ENCODE measurements around the gene KCNQ2.

The KCNQ2 gene

DNA sequence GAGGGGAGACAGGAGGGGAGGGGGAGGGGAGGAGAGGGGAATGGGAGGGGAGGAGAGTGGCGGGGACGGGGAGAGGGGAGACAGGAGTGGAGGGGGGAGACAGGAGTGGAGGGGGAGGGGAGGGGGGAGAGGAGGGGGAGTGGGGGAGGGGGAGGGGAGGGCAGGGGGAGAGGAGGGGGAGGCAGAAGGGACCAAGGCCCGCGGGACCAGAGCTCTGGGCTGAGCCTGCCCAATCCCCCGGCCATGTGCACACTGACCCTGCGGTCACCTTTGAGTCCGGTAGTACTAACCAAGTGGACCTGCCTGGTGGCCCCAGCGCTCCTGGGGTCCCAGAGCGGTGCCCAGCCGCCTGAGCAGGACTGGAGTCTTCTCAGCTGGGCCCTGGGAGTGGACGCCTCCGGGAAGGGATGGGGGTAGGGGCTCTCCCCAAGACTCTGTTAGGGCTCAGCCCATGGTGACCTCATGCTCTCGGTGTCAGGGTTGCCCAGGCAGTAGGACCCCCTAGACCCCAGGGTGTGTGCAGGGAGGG is 471 bp upstream of the KCNQ2 start:
- H3K9me2 ChIP-seq (replicated peaks; ENCODE audit: insufficient read depth, low read length) = no peaks in the 10 kb centered on the region
- no peaks in the 10 kb centered on the region for H3K36me3 ChIP-seq (ENCODE audit: low read length)
- no peak overlapping the region for H2AFZ ChIP-seq (ENCODE audit: low read depth, low read length, severe bottlenecking)
- no peaks in the 10 kb centered on the region for H3K9me3 ChIP-seq (ENCODE audit: insufficient read depth, low read length)
- H3K27me3 ChIP-seq (ENCODE audit: low read length) = no peaks in the 10 kb centered on the region
- H3K27ac ChIP-seq (ENCODE audit: low read depth, low read length) = no peak overlapping the region
- no peak overlapping the region for H3K4me3 ChIP-seq (ENCODE audit: insufficient read depth, low read length, poor library complexity, severe bottlenecking)
- no peaks in the 10 kb centered on the region for H3F3A ChIP-seq (ENCODE audit: insufficient read depth)
- TF ChIP-seq, protein P1, sequence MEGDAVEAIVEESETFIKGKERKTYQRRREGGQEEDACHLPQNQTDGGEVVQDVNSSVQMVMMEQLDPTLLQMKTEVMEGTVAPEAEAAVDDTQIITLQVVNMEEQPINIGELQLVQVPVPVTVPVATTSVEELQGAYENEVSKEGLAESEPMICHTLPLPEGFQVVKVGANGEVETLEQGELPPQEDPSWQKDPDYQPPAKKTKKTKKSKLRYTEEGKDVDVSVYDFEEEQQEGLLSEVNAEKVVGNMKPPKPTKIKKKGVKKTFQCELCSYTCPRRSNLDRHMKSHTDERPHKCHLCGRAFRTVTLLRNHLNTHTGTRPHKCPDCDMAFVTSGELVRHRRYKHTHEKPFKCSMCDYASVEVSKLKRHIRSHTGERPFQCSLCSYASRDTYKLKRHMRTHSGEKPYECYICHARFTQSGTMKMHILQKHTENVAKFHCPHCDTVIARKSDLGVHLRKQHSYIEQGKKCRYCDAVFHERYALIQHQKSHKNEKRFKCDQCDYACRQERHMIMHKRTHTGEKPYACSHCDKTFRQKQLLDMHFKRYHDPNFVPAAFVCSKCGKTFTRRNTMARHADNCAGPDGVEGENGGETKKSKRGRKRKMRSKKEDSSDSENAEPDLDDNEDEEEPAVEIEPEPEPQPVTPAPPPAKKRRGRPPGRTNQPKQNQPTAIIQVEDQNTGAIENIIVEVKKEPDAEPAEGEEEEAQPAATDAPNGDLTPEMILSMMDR (IDR thresholded peaks at IDR 0.05; ENCODE audit: insufficient read depth, low read length, poor library complexity, severe bottlenecking) = no peak
- no peak for TF ChIP-seq EZH2phosphoT487 (conservative IDR thresholded peaks at IDR 0.05; ENCODE audit: low read length)
- H4K20me1 ChIP-seq (ENCODE audit: low read depth, low read length) = no peaks in the 10 kb centered on the region
- H3K4me2 ChIP-seq (ENCODE audit: low read depth, low read length, poor library complexity, severe bottlenecking) = no peak overlapping the region
- H3K9ac ChIP-seq (ENCODE audit: low read length) = no peak overlapping the region
- no peaks in the 10 kb centered on the region for H3K79me2 ChIP-seq (ENCODE audit: insufficient read depth, low read length)

DNA sequence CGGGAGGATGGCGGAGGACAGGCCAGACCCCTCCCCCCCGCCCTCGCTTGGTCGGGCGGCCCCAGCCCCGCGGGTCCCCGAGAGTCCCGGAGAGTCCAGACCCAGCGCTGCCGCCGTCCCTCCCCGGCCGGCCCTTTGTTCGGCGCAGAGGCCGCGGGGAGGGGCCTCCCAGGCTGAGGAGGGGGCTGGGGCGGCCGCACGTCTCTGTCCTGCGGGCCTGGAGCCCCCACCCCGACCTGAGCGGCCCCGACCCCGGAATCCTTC is 806 bp downstream of the KCNQ2 start:
- Histone ChIP-seq H3K4me3 (ENCODE audit: insufficient read depth, low read length, poor library complexity, severe bottlenecking) (no peak overlapping the region), H3K9me3 (ENCODE audit: insufficient read depth, low read length) (no peaks in the 10 kb centered on the region), H2AFZ (ENCODE audit: low read depth, low read length, severe bottlenecking) (no peak overlapping the region), H3K27me3 (ENCODE audit: low read length) (no peaks in the 10 kb centered on the region), H3K27ac (ENCODE audit: low read depth, low read length) (no peak overlapping the region), H3K9me2 (replicated peaks; ENCODE audit: insufficient read depth, low read length) (no peaks in the 10 kb centered on the region), H3K36me3 (ENCODE audit: low read length) (no peaks in the 10 kb centered on the region), H4K20me1 (ENCODE audit: low read depth, low read length) (no peaks in the 10 kb centered on the region), H3K9ac (ENCODE audit: low read length) (no peak overlapping the region), H3F3A (ENCODE audit: insufficient read depth) (no peaks in the 10 kb centered on the region), H3K79me2 (ENCODE audit: insufficient read depth, low read length) (no peaks in the 10 kb centered on the region), H3K4me2 (ENCODE audit: low read depth, low read length, poor library complexity, severe bottlenecking) (no peak overlapping the region)
- no peak for TF ChIP-seq EZH2phosphoT487 (conservative IDR thresholded peaks at IDR 0.05; ENCODE audit: low read length)

DNA sequence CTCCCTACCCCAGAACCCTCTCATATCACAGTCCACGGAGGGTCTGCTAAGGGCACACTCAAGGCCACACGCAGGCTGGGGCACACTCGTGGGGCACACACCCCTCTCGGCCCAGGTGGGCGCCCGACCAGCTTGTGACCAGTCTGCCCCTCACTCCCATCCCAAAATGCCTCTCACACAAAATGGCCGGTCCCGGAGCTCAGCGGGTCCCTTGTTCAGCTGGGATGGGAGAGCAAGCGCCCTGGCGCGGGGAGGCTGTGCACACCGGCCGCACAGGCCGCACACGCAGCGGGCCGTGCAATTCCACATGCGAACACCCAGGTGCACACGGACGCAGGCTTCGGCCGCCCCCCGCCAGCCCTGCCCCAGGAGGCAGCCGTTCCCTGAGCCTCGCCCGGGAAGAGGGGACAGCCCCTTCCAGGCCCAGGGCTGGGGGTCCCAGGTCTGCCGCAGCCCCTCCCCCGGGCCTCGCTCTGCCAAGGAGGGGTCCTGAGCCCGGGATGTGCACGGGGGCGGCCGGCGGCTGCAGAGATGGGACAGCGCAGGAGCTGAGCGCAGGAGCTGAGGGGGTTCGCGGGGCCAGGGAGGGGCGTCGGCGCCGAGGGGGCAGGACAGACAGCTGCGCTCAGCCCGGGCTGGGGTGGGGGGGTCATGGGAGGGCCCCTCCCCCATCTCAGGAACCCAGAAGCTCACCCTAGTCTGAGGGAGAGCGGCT is 1.3 kb downstream of the KCNQ2 start:
- Histone ChIP-seq H3K4me3 (ENCODE audit: insufficient read depth, low read length, poor library complexity, severe bottlenecking) (no peak overlapping the region), H3K4me2 (ENCODE audit: low read depth, low read length, poor library complexity, severe bottlenecking) (no peak overlapping the region), H3K36me3 (ENCODE audit: low read length) (no peaks in the 10 kb centered on the region), H3F3A (ENCODE audit: insufficient read depth) (no peaks in the 10 kb centered on the region), H4K20me1 (ENCODE audit: low read depth, low read length) (no peaks in the 10 kb centered on the region), H3K79me2 (ENCODE audit: insufficient read depth, low read length) (no peaks in the 10 kb centered on the region), H2AFZ (ENCODE audit: low read depth, low read length, severe bottlenecking) (no peak overlapping the region), H3K27ac (ENCODE audit: low read depth, low read length) (no peak overlapping the region), H3K9ac (ENCODE audit: low read length) (no peak overlapping the region), H3K27me3 (ENCODE audit: low read length) (no peaks in the 10 kb centered on the region), H3K9me2 (replicated peaks; ENCODE audit: insufficient read depth, low read length) (no peaks in the 10 kb centered on the region), H3K9me3 (ENCODE audit: insufficient read depth, low read length) (no peaks in the 10 kb centered on the region)
- TF ChIP-seq EZH2phosphoT487 (conservative IDR thresholded peaks at IDR 0.05; ENCODE audit: low read length) = no peak
- TF ChIP-seq, protein P1 (IDR thresholded peaks at IDR 0.05; ENCODE audit: insufficient read depth, low read length, poor library complexity, severe bottlenecking) = no peak

DNA sequence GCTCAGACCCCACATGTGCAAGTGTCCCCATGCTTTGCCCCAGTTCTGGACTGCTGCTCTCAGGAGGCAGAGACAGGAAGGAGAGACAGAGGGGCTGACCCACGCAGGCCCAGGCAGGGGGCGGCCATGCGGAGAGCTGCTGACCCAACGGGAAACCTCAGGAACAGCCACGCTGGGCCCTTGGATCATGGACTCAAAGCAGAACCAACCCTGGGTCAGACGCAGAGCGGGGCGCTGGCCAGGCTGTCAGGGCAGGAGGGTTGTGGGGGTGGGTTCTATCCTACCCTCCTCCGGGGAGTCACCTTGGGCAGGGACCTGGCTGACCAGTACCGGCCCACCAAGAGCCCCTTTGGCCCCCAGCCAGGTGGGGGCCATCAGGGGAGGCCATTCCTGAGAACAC is 2.0 kb downstream of the KCNQ2 start:
- no peak overlapping the region for H3K4me3 ChIP-seq (ENCODE audit: insufficient read depth, low read length, poor library complexity, severe bottlenecking)
- H3K27ac ChIP-seq (ENCODE audit: low read depth, low read length) = no peak overlapping the region
- H3K9ac ChIP-seq (ENCODE audit: low read length) = no peak overlapping the region
- H3K36me3 ChIP-seq (ENCODE audit: low read length) = no peaks in the 10 kb centered on the region
- H3F3A ChIP-seq (ENCODE audit: insufficient read depth) = no peaks in the 10 kb centered on the region
- TF ChIP-seq EZH2phosphoT487 (conservative IDR thresholded peaks at IDR 0.05; ENCODE audit: low read length) = no peak
- H3K9me2 ChIP-seq (replicated peaks; ENCODE audit: insufficient read depth, low read length) = no peaks in the 10 kb centered on the region
- H4K20me1 ChIP-seq (ENCODE audit: low read depth, low read length) = no peaks in the 10 kb centered on the region
- H3K4me2 ChIP-seq (ENCODE audit: low read depth, low read length, poor library complexity, severe bottlenecking) = no peak overlapping the region
- no peaks in the 10 kb centered on the region for H3K9me3 ChIP-seq (ENCODE audit: insufficient read depth, low read length)
- no peak overlapping the region for H2AFZ ChIP-seq (ENCODE audit: low read depth, low read length, severe bottlenecking)
- H3K79me2 ChIP-seq (ENCODE audit: insufficient read depth, low read length) = no peaks in the 10 kb centered on the region
- H3K27me3 ChIP-seq (ENCODE audit: low read length) = no peaks in the 10 kb centered on the region

All from SU-DHL-6 (cell line).